EL (cell line): Measurements from ENCODE around the gene FEM1B.

ENCODE experiments used
- DNase-seq: peaks from one replicate; pipeline ENCODE4 v3.0.0-alpha.2; 2016

Gene FEM1B

DNA sequence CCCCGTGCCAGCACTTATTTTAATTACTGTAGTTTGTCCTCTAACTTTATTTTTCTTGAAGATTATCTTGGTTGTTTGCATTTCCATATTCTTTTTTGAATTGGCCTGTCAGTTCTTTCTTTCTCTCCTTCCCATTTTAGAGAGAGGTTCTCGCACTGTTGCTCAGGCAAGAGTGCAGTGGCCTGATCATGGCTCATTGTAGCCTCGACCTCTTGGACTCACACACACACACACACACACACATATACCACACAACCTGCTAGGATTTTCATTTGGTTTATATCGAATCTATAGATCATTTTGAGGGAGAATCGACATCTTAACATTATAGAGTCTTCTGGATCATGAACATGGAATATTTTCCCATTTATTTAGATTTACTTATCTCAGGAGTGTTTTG lies 8.7 kb downstream of the FEM1B start:
- no peak for DNase-seq

DNA sequence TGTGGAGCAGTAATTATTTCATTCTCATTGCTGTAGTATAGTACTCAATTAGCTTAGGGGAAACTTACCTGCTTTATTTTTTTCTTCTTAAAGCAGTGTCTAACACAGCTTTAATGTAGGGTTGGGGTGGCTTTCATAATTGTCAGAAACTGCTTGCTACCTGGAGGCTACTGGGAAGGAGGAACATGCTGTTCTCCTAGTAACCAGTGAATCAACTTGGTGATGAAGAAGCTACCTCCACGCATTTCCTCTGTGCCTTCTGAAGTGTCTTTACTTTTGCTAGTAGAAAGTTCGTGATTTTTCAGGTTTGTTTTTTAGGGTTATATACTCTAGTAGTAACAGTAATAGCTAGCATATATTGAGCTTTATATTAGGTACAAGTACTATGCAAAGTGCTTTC lies 11.5 kb downstream of the FEM1B start:
- no peak for DNase-seq

DNA sequence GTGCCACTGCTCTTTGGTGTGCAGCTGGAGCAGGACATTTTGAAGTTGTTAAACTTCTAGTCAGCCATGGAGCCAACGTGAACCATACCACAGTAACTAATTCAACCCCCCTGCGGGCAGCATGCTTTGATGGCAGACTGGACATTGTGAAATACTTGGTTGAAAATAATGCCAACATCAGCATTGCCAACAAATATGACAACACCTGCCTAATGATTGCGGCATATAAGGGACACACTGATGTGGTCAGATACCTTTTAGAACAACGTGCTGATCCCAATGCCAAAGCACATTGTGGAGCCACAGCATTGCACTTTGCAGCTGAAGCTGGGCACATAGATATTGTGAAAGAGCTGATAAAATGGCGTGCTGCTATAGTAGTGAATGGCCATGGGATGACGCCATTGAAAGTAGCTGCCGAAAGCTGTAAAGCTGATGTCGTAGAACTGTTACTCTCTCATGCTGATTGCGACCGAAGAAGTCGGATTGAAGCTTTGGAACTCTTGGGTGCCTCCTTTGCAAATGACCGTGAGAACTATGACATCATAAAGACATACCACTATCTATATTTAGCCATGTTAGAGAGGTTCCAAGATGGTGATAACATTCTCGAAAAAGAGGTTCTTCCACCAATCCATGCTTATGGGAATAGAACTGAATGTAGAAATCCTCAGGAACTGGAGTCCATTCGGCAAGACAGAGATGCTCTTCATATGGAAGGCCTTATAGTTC lies 12.2 kb downstream of the FEM1B start:
- DNase-seq, result no peak

DNA sequence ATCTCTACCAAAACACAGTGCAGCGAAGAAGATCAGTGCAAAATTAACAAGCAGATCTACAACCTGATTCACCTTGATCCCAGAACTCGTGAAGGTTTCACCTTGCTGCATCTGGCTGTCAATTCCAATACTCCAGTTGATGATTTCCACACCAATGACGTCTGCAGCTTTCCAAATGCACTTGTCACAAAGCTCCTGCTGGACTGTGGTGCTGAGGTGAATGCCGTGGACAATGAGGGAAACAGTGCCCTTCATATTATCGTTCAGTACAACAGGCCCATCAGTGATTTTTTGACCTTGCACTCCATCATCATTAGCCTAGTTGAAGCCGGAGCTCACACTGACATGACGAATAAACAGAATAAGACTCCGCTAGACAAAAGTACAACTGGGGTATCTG lies 13.2 kb downstream of the FEM1B start:
- DNase-seq, result no peak

DNA sequence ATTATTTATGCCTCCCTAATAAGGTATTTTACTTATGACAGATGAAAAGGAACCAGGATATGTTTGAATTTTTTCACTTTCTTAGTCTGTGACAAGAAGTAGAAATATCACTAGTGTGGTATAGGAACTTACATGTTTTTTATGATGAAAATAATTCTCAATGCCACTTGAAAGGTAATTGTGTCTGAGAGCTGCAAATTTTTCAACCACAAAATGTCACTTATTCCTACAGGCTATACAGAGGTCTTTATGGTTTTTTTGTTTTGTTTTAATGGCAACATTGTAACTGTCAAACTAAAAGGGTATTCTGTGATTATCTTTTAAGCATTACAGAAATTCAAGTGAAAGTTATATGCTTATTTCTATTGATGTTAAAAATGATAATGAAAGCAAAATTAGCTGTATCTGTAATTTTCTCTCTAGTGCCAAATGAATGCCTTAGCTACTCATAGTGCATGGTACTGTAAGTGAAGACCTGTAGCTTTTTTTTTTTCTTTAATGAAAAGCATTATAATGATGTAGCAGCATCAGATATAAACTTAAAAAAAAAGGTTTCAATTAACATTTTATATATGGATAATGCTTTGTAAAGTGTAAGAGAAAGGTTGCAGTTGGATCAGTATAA lies 14.7 kb downstream of the FEM1B start:
- DNase-seq, result no peak

DNA sequence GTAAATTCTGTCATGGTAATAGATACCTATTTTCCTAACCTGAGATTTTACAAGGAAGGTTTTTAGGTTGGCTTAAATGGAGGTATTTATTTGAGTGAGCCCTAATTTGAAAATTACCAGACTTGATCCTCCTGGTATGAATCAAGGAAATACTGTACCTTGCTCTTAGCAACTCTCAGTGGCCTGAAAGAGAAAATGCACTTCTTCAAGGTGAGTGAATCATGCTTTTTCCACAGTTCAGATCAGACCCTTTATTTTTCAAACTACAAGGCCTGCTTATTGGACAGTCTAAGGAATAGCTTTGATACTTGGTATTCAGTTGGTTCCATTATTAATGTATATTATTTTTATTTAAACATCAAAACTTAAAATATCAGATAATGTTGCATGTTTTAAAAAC lies 15.4 kb downstream of the FEM1B start:
- DNase-seq, result no peak

DNA sequence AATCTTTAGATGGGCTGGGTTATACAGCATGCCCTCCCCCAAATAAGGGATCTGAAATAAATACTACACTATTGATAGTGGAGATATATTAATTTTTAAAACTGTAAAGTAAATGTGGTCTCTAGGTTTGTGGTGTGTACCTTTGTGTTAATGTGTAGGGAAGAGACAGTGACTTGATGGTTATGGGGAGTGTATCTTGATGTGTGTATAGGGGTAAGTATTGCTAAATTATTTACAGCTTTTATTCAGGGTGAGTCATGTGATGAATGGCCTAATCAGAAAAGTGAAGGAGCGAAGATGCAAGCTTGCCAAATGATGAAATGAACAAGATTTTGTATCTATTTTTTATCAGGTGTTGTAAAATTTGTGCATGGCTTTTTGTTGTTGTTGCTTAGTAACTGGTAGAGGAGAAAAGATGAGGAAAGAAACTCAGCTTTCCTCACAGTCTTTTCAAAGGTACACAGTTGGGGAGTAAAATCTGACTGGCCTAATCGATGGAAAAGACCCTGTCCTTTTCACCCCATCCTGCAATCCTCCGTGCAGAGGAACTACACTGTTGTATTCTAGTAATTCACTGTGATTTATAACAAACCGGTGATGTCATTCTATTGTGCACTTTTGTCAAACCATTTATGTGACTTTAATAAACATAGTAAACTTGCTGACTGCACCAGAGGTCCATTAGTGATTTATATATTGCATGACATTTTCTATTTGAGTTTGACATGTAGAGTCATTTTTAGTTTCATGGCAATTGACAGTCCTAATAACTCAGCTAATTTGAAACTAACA lies 17.7 kb downstream of the FEM1B start:
- DNase-seq, result no peak

DNA sequence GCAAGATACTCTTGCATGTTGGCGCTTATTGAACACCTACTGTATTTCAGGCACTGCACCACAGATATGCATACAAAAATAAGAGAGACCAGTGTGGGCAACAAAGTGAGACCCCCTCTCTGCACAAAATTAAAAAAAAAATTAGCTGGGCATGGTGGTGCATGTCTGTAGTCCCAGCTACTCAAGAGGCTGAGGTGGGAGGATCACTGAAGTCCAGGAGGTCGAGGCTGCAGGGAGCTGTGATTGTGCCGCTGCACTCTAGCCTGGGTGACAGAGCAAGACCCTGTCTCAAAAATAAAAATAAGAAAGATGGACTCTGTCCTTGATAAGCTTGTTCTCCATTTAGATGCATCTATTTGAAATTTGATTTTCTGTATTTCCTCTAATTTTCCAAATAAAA lies 20.8 kb downstream of the FEM1B start:
- no peak for DNase-seq

DNA sequence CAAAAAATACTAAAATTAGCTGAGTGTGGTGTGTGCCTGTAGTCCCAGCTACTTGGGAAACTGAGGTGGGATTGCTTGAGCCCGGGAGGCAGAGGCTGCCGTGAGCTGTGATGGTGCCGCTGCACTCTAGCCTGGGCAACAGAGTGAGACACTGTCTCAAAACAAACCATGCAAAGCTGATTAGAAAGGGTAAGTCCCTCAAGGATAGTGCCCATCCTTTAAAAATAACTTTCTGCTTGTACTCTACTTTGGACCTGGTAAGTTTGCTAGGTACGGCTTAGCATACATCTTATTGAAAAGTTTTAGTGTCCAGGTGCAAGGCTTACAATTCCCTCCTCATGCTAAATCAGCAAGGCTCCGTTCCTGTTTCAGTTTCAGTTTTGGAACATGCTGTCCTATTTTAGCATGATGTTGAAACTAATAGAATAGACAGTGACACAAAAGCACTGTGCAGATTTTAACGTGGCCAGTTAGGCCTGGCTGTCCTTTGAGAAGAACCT lies 21.4 kb downstream of the FEM1B start:
- DNase-seq, result peak; percentile 44

DNA sequence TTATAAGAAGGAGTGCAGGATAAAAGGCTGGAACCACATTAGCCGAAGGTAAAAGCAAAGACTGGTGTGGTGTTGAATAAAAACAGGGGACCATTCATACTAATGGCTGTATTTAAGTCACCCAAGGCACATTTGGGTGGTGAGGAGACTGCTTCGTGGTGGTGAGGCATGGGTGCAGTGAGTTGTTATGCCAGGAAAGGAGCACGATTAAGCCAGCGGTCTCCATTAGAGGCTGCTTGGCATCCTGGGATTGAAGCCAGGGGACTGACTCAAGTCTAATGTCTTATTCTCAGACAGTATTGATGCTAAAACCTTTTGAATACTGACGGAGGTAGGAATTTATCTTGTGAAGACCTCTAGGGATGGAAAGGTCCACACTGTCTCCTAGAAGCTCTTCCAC lies 21.9 kb downstream of the FEM1B start:
- peak; percentile 15 for DNase-seq

DNA sequence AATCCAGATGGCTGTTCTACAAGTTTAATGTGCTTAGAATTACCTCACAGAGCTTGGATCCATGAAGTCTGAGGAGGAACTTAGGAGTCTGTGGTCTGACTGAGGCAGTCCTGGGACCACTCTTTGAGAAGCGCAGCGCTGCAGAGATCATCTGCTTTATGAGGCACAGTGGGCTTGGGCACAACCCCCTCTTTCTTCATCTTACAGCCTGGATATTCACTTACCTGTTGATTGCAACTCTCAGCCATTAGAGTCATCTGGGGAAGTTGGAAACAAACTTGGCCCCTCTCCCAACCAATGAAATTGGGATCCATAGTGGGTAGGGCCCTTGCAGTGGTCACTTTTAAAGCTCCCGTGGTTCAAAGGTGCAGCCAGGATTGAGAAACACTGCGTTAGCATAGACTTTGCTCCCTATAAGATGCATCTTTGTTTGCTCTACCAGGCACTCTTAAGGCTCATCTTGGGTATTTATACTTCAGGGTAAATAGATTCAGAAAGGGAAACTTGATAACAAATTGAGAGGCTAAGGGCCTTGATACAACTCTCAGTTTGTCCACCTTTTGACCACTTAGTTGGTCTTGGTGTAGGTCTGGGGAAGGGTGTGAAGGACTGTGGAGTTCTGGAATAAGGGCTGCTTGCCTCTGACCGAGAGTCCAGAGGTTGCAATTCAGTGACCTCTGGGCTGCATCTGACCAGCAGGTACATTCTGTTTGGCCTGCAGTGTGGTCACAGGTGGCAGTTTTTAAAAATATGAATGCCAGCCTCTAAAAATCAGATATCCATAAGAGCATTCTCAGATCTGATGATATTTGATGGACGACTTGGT lies 22.8 kb downstream of the FEM1B start:
- no peak for DNase-seq

DNA sequence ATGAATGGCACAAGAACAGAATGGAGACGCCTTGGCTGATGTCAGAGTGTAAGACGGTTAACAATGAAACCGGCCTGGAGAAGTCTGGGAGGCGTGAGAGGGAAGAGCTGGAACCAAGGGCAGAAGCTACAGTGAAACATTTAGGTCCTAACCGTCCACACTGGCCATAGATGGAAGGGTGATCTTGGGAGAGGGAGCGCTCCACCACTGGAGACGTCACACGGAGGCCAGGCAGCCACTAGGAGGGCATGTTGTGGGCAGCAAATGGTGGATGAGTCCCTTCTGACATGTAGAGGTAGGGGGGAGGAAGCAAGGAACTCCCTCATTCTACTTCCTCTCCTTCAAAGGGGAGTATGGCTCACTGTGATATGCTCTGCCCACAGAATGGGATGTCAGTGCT lies 23.8 kb downstream of the FEM1B start:
- DNase-seq, result no peak

DNA sequence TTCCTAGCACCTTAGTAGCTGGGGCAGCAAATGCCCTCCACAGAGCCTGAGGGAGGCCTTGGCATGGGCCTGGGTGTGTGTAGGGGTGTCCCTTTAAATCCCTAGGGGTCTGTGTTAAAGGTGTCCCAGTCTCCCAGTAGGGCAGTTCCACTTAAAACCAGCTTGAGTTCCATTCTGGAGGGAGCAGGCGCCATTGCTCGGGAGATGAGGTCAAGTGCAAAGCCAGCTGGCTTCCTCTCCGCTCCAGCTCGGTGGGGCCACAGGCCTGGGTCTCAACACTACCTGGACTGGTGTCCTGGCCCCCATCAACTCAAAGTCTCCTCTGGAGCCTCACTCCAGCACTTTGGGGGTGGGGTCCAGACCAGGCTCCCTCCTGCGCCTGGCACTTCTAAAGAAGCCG lies 25.2 kb downstream of the FEM1B start:
- DNase-seq, result no peak

DNA sequence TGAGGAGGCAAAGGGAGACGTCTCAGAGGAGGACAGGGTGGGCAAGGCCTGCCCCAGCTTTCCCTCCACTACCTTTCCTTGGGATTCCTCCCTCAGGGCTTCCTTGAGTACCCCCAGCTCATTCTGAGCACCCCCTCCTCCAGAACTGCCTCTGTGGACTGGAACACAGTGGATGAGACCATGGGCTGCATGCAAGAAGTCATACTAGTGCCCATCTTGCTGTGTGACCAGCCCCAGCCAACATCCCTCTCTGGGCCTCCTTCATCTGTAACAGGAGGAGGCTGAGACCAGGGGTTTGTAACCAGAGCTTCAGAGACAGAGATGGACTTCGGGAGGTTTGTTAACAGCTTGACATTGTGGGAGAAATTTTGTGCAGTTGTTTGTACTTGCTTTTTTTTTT lies 25.6 kb downstream of the FEM1B start:
- DNase-seq, result no peak

DNA sequence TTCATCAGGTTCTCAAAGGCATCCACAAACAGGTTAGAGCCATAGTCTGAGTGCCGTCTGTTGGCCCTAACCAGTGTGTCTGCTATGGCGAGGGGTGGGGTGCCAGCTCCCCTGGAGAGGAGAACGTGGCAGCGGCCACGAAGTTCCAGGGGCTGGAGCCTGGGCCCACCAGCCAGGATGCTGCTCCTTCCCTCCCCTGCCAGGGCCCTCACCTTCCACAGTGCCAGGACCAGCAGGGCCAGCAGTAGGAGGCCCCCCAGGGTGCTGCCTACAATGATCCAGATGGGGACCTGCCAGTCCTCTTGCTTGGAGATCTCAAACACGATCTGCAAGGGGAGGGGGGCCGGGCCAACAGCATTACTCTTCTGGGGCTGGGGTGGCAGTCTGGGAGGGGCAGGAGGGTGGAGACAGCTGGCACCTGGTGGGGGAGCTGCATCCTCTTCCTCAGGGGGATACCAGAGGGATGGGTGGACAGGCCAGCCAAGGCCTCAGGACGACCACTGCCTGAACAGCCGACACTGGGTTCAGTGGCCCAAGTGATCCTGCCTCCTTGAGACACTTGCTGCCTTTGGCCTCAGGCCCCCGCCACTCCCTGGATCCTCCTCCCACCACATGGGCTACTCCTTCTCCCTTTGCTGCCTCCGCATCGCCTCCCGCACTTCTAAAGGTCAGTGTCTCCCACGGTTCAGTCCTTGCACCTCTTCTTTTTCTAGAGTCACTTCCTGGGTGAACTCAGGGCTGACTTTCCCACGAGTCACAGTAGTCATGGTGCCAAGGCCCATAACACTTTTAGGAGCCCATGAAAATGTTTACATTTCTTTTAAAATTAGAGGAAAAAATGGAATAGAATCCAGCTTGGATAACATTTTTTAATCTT lies 26.3 kb downstream of the FEM1B start:
- DNase-seq, result peak; percentile 35

DNA sequence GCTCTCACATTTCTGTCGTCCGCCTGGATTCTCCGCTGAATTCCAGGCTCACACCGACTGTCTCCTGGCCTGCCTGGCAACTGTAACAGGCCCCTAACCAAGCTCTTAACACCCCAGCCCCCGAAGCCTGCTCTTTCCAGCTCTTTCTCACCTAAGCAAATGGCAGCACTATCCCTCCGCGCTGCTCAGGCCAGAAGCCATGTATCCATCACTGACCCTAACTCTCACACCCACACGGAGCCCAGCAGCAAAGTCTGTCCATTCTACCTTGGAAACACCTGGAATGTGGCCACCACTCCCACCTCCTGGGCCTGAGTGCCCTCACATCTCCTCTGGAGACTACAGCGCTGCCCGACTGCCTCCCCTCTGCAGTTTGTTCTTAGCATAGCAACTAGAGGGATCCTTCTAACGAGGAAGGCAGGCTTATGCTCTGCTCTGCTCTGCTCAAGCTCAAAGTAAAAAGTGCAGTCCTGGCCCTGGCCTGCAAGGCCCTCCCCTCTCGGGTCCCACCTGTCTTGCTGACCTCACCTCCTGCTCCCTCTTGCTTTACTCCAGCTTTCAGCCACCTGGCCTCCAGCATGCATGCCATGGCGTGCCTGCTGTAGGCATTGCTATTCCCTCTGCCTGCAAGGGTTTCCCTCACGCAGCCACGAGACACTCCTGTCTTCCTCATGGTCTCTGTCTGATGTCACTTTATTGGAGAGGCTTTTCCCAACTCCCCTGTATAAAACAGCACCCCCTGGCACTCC lies 27.2 kb downstream of the FEM1B start:
- DNase-seq, result no peak

DNA sequence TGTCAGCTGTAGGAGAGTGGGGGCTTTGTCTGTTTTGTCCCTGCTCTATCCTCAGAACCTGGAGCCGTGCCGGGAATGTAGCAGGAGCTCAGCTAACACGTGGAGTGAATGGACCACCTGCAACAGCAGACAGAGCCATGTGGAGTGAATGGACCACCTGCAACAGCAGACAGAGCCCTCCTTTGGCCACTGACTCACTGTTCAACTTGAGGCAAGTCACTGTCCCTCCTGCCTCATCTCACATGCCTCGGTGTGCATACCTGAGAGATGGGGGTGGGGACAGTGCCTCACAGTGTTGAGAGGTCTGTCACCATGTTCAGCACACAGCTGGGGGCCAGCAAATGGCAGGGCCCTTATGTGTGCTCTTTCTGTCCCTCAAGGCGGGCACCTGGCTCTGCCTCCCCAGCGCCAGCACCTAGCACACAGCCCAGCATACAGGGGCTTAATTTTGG lies 27.9 kb downstream of the FEM1B start:
- no peak for DNase-seq

DNA sequence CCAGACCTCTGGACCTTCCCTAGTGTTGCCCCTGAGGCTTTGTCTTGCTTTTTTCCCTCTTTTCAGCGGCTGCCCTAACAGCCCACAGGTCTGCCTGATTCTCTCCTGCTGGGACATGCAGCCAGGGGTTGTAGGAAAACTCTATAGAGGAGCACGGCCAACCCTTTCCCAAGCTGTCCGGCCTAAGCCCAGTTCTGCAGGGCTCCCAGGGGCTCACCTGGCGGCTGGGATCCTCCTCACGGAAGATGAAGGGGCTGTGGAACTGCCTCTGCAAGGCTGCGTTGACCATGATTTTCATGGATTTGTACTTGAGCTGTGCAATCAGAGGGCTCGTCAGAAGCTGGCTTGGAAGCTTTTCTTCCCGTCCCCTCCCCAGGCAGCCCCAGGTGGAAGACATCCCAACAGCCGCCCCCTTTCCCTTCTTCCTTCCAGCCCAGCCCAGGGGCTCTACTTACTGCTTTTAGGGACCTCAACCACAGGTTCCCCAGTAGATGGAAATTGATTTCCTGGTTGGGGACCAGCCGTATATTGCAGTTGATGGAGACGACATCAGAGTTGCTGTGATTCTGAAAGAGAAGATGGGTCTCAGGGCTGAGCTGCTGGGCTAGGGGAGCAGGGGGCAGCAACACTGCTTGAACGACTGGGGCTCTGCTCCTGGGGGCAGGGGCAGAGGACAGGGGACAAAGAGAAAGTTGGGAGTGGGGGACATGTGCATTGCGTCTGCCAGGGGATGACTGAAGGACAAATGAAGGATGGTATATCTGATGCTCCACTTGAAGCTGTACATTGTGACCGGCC lies 29.8 kb downstream of the FEM1B start:
- no peak for DNase-seq

DNA sequence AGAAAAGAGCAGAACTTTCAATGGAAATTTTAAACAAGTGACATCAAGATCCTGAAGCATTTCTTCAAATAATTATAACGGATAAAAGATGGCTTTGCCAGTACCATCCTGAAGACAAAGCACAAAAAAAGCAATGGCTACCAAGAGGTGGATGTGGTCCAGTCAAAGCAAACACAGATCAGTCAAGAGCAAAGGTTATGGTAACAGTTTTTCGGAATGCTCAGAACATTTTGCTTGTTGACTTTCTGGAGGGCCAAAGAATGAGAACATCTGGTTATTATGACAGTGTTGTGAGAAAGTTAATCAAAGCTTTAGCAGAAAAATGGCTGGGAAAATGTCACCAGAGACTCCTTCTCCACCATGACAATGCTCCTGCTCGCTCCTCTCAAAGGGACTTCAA lies 31.5 kb downstream of the FEM1B start:
- no peak for DNase-seq

DNA sequence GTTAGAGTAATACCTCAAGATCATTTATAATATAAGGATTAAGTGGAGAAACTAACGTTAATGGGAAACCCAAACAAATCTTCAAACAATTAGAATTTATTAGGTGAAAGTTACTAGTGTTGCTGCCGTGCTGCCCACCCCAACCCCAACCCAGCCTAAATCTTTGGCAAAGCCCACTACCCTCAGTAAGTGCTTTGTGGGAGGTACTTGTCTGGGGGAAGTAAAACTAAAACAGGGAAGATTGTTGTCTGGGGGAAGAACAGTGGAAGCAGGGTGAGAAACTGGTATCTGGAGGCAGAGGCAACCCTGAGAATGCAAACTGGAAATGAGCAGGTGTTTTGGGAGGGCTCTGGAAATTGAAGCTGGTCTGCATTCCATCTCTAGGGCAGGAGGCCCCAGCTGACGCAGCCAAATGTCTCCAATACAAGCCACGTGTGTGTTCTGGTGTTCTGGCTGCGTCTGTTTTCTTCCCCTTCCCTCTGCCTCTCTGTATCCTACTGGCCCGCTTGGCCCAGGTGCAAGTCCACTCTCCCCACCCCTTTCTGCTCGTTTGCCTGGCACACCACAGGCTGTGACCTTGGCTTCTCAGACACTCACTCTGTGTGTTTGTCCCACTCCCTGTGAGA lies 32.7 kb downstream of the FEM1B start:
- DNase-seq, result no peak
